Mesendoderm (in vitro differentiated cells): ENCODE results near the gene C1QA.
A peak's percentile ranks its signal among the peaks of the same experiment; 100 is the strongest.
"Not testable (repeated sequence)": the region's sequence is repeated elsewhere in the genome, so short reads cannot be mapped to it uniquely, and the experiment has no call there.

Experiments
- DNase-seq: peaks from one replicate; pipeline ENCODE4 v3.0.0; 2013
- H2AK5ac ChIP-seq: 2 replicates; pipeline ENCODE4 v1.6.1; 2013; ENCODE audit warnings: low read length, inconsistent platforms
- H2BK120ac ChIP-seq: 2 replicates; pipeline ENCODE4 v1.6.1; 2013; ENCODE audit warnings: low read depth, mild to moderate bottlenecking, low read length, moderate library complexity, mixed read lengths
- H2BK15ac ChIP-seq: replicated peaks from 2 replicates; pipeline ENCODE4 v1.6.1; 2013; ENCODE audit warnings: low read depth, mild to moderate bottlenecking, moderate library complexity
- H2BK5ac ChIP-seq: 2 replicates; pipeline ENCODE4 v1.6.1; 2013; ENCODE audit warnings: low read length, inconsistent platforms
- H3K18ac ChIP-seq: 2 replicates; pipeline ENCODE4 v1.6.1; 2013; ENCODE audit warnings: mild to moderate bottlenecking, low read length, mixed read lengths
- H3K23ac ChIP-seq: one replicate; pipeline ENCODE4 v1.6.1; 2013; ENCODE audit warnings: low read length
- H3K27ac ChIP-seq: 2 replicates; pipeline ENCODE4 v1.5.1; 2013; ENCODE audit warnings: low read depth, mild to moderate bottlenecking, inconsistent platforms, low read length, moderate library complexity
- H3K27me3 ChIP-seq: 2 replicates; pipeline ENCODE4 v1.6.1; 2013; ENCODE audit warnings: low read length, control low read depth, mild to moderate bottlenecking, inconsistent platforms; ENCODE audit not compliant: insufficient read depth, poor library complexity
- H3K36me3 ChIP-seq: 2 replicates; pipeline ENCODE4 v1.6.1; 2013; ENCODE audit warnings: low read length, inconsistent platforms; ENCODE audit not compliant: control insufficient read depth, insufficient read depth
- H3K4ac ChIP-seq: one replicate; pipeline ENCODE4 v1.6.1; 2013; ENCODE audit warnings: low read depth, mild to moderate bottlenecking, low read length, moderate library complexity
- H3K4me1 ChIP-seq: 2 replicates; pipeline ENCODE4 v1.6.1; 2013; ENCODE audit warnings: low read depth, low read length, inconsistent platforms; ENCODE audit not compliant: control insufficient read depth
- H3K4me2 ChIP-seq: 2 replicates; pipeline ENCODE4 v1.6.1; 2013; ENCODE audit warnings: low read length
- H3K4me3 ChIP-seq: 2 replicates; pipeline ENCODE4 v1.5.1; 2013; ENCODE audit warnings: mild to moderate bottlenecking, low read length
- H3K56ac ChIP-seq: one replicate; pipeline ENCODE4 v1.6.1; 2013; ENCODE audit warnings: low read length
- H3K79me1 ChIP-seq: 2 replicates; pipeline ENCODE4 v1.6.1; 2013; ENCODE audit warnings: low read length, inconsistent platforms
- H3K79me2 ChIP-seq: 2 replicates; pipeline ENCODE4 v1.6.1; 2013; ENCODE audit warnings: mild to moderate bottlenecking, low read length; ENCODE audit not compliant: control insufficient read depth, insufficient read depth
- H3K9ac ChIP-seq: 2 replicates; pipeline ENCODE4 v1.6.1; 2013; ENCODE audit warnings: low read length, inconsistent platforms
- H4K5ac ChIP-seq: one replicate; pipeline ENCODE4 v1.6.1; 2013; ENCODE audit warnings: low read length
- H4K8ac ChIP-seq: one replicate; pipeline ENCODE4 v1.6.1; 2013; ENCODE audit warnings: low read depth, mild to moderate bottlenecking, control low read depth, low read length, moderate library complexity
- WGBS: extraction: QIAGEN DNeasy Blood & Tissue Kit; methylation state at CpG from one replicate; pipeline ENCODE4 v1.1.7; 2013; ENCODE audit warnings: low lambda C conversion rate, missing lambda C conversion rate; ENCODE audit not compliant: insufficient coverage; ENCODE audit errors: extremely low coverage; 5-methylcytosine and 5-hydroxymethylcytosine counted together

The C1QA gene

DNA sequence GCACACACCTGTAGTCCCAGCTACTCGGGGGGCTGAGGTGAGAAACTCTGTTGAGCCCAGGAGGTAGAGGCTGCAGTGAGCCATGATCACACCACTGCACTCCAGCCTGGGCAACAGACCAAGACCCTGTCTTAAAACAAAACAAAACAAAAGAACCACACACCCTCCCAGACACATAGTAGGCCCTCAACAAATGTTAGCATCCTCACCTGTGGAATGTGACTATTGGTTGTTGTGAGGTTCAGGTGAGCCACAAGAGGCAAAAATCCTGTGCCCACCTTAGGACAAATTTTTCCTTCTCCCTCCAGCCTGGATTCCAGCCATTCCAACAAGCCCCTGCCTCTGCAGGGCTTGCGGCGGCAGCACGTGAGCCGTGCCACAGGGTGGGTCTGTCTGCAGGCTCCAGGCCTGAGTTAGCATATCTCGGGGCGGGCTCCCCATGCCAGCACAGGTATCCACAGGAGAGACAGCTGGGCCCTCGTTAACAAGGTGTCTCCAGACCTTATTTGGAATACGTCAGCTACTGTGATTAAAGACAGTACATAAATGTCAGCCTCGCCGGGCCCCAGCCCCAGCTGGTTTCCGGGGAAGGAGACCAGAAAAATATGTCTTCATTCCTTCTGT lies 34.0 kb downstream of the C1QA start:
- Histone ChIP-seq H3K4me2 (no peak overlapping the region), H4K5ac (no peak overlapping the region), H2BK120ac (no peak overlapping the region), H3K27ac (no peak overlapping the region), H3K18ac (no peak overlapping the region), H3K79me2 (no peaks in the 10 kb centered on the region), H3K27me3 (no peaks in the 10 kb centered on the region), H3K23ac (no peak overlapping the region), H3K56ac (no peak overlapping the region), H3K9ac (no peak overlapping the region), H3K79me1 (no peaks in the 10 kb centered on the region), H3K4me3 (no peak overlapping the region), H3K4ac (no peak overlapping the region), H2BK15ac (no peak overlapping the region), H2BK5ac (no peak overlapping the region), H4K8ac (no peak overlapping the region), H3K4me1 (no peaks in the 10 kb centered on the region), H3K36me3 (no peaks in the 10 kb centered on the region), H2AK5ac (no peak overlapping the region)
- no CpG with 5 or more reads among the region's 12 CpGs for WGBS
- no peak for DNase-seq

DNA sequence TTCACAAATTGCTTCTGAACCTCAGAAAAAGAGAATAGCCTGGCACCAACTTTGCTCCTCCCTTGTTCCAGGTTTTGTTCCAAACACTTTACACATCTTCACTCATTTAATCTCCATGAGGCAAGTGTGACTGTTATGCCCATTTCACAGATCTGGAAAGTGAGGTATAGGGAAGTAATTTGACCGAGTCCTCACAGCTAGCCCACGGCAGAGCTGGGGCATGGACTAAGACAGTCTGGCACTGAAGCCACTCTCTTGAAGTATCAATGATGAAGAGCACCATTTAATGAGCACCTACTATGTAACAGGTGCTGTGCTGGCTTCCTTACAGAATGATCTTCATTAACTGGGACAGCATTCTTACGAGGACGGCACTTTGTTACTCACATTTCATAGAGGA lies 35.6 kb downstream of the C1QA start:
- Histone ChIP-seq H4K5ac (no peak overlapping the region), H2BK120ac (no peak overlapping the region), H4K8ac (no peak overlapping the region), H3K4ac (no peak overlapping the region), H3K56ac (no peak overlapping the region), H3K36me3 (no peaks in the 10 kb centered on the region), H3K79me1 (no peaks in the 10 kb centered on the region), H3K23ac (no peak overlapping the region), H2BK15ac (no peak overlapping the region), H3K18ac (no peak overlapping the region), H3K27ac (no peak overlapping the region), H2AK5ac (no peak overlapping the region), H3K9ac (no peak overlapping the region), H3K4me2 (no peak overlapping the region), H3K4me1 (no peaks in the 10 kb centered on the region), H3K4me3 (no peak overlapping the region), H3K79me2 (no peaks in the 10 kb centered on the region), H2BK5ac (no peak overlapping the region), H3K27me3 (no peaks in the 10 kb centered on the region)
- WGBS, result no CpG with 5 or more reads among the region's 4 CpGs
- no peak for DNase-seq

DNA sequence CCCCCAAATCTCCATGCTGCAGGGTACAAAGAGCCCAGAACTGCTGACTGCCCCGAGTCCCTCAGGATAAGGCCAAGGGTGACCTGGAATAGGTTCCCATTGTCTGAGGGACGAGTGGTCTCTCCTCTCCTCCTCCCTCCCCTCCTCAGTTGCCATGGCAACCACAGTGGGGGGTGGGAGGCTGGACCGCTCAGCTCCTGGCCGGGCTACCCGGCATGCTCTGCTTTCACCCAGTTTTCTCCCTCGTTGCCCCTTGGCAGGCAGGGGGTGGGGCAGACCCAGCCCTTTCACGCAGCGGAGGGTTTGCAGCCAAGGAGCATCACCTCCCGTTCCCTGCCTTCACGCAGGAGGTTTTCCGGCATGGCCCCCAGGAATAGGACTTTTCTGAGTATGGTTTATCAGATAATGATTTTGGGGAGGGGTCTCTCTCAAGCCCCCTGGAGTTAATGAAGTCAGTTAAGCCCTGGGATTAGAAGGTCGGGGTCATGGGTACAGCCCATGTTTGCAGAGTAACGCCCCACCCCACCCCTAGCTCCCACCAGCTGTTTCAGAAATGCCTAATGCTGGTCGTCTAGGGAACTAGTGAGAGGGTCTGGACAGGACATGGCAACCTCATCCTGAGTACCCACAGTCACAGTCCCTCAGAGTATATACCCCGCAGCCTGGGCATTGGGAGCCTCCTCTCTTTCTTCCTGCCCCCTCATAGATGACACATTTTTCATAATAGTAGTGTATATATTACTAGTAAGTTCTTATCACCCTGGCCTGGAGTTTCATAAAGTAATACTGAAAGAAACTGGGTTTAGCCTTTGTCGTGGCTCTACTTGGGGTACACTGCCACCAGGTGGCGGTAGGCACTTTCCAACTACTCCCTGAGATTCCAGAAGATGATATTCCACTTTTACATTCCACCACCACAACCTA lies 37.3 kb downstream of the C1QA start:
- Histone ChIP-seq H2BK5ac (no peak overlapping the region), H3K23ac (no peak overlapping the region), H4K5ac (no peak overlapping the region), H3K36me3 (no peaks in the 10 kb centered on the region), H2AK5ac (no peak overlapping the region), H3K4me3 (no peak overlapping the region), H4K8ac (no peak overlapping the region), H2BK120ac (no peak overlapping the region), H3K27ac (no peak overlapping the region), H3K4me2 (no peak overlapping the region), H3K27me3 (no peaks in the 10 kb centered on the region), H3K4ac (no peak overlapping the region), H3K56ac (no peak overlapping the region), H3K79me1 (no peaks in the 10 kb centered on the region), H2BK15ac (no peak overlapping the region), H3K4me1 (no peaks in the 10 kb centered on the region), H3K79me2 (no peaks in the 10 kb centered on the region), H3K9ac (no peak overlapping the region), H3K18ac (no peak overlapping the region)
- peak; percentile 66 for DNase-seq
- WGBS, result no CpG with 5 or more reads among the region's 17 CpGs

DNA sequence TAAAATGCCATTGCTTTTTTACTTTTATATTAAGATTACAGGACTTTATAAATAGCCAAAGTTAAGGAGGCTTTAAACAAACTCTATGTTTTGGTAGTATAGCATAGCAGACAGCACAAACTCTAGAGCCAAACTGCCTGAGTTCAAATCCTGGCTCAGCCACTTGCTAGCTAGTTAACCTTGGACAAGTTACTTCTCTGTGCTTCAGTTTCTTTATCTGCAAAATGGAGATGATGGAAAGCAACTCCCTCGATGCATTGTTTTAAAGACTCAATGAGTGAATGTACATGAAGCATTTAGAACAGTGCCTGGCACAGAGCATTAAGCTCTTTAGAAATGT lies 38.0 kb downstream of the C1QA start:
- Histone ChIP-seq H3K4me1 (no peaks in the 10 kb centered on the region), H3K79me1 (no peaks in the 10 kb centered on the region), H4K5ac (no peak overlapping the region), H3K27ac (no peak overlapping the region), H3K36me3 (no peaks in the 10 kb centered on the region), H3K4me3 (no peak overlapping the region), H2BK15ac (no peak overlapping the region), H3K23ac (no peak overlapping the region), H3K9ac (no peak overlapping the region), H3K4ac (no peak overlapping the region), H3K27me3 (no peaks in the 10 kb centered on the region), H4K8ac (no peak overlapping the region), H3K56ac (no peak overlapping the region), H2BK5ac (no peak overlapping the region), H2AK5ac (no peak overlapping the region), H3K79me2 (no peaks in the 10 kb centered on the region), H3K18ac (no peak overlapping the region), H2BK120ac (no peak overlapping the region), H3K4me2 (no peak overlapping the region)
- DNase-seq, result no peak
- no CpG with 5 or more reads among the region's 1 CpG for WGBS

DNA sequence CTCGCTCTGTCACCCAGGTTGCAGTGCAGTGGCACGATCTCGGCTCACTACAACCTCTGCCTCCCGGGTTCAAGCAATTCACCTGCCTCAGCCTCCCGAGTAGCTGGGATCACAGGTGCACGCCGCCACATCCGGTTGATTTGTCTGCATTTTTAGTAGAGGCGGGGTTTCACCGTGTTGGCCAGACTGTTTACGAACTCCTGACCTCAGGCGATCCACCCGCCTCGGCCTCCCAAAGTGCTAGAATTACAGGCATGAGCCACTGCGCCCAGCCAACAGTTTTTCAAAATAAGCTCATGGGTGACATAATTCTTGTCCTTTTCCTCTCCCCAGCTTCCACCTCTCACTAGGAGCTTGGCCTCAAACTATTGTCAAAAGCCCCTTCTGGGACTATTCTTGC lies 39.7 kb downstream of the C1QA start:
- not testable (repeated sequence) for H2BK15ac ChIP-seq, H3K4me1 ChIP-seq, H2BK120ac ChIP-seq, H3K27ac ChIP-seq, H2AK5ac ChIP-seq, H4K8ac ChIP-seq, H3K79me2 ChIP-seq, H3K79me1 ChIP-seq, H3K36me3 ChIP-seq, H3K23ac ChIP-seq, H3K9ac ChIP-seq, H3K27me3 ChIP-seq, H3K56ac ChIP-seq, H4K5ac ChIP-seq, H3K18ac ChIP-seq, DNase-seq, H2BK5ac ChIP-seq, H3K4me2 ChIP-seq, H3K4ac ChIP-seq, H3K4me3 ChIP-seq
- no CpG with 5 or more reads among the region's 15 CpGs for whole genome bisulfite sequencing
